Measurements from ENCODE around the gene UBLCP1.
"Not testable (repeated sequence)": the region's sequence is repeated elsewhere in the genome, so short reads cannot be mapped to it uniquely, and the experiment has no call there.

Gene UBLCP1

DNA sequence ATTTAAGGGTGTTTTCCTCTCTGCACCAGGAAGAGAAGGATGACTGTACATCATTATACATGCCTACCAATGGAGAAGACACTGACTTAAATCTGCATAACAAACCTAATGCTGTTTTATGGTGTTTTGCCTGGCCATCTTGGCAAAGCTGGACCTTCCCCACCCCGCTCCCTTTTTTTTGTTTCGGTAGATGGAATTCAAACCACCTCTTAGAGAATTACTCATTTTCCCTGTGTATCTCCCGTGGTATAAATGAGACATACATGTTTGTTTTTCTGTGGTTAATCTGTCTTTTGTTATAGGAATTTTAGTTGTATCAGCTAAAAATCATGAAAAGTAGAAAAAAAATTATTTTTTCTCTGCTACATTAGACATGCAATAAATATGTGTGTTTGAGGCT, 38.4 kb downstream of the UBLCP1 start:
- H3K9me3 ChIP-seq (ENCODE audit: control insufficient read depth, insufficient read depth, low read length): peaks cover 24% of the 10 kb centered on the region

GRCh38 chr5:159301929-159302860, 39.1 kb downstream of the UBLCP1 start:
- H4K20me1 ChIP-seq (ENCODE audit: control insufficient read depth, insufficient read depth, low read depth, low read length); H3K79me2 ChIP-seq (ENCODE audit: control insufficient read depth, low read length); H3F3A ChIP-seq (ENCODE audit: control insufficient read depth, insufficient read depth); H3K9me2 ChIP-seq (replicated peaks; ENCODE audit: control insufficient read depth, low read length); H3K27ac ChIP-seq (ENCODE audit: low read depth, low read length); H3K4me2 ChIP-seq (ENCODE audit: low read length); H3K36me3 ChIP-seq (ENCODE audit: control insufficient read depth, low read length); H3K4me1 ChIP-seq (ENCODE audit: control insufficient read depth, low read length); H3K4me3 ChIP-seq (ENCODE audit: low read length): not testable (repeated sequence)
- Histone ChIP-seq H3K9me3 (ENCODE audit: control insufficient read depth, insufficient read depth, low read length) (peaks cover 24% of the 10 kb centered on the region), H3K27me3 (ENCODE audit: control insufficient read depth, low read length) (peaks cover 15% of the 10 kb centered on the region)

More for the DNA sequence above, 38.4 kb downstream of the UBLCP1 start:
- no peaks in the 10 kb centered on the region for H3K79me2 ChIP-seq (ENCODE audit: control insufficient read depth, low read length)
- no peaks in the 10 kb centered on the region for H3K9me2 ChIP-seq (replicated peaks; ENCODE audit: control insufficient read depth, low read length)
- no peak overlapping the region for H3K27ac ChIP-seq (ENCODE audit: low read depth, low read length)
- TF ChIP-seq EZH2phosphoT487 (IDR thresholded peaks at IDR 0.05; ENCODE audit: borderline replicate concordance, low read length): no peak
- TF ChIP-seq, protein P1, sequence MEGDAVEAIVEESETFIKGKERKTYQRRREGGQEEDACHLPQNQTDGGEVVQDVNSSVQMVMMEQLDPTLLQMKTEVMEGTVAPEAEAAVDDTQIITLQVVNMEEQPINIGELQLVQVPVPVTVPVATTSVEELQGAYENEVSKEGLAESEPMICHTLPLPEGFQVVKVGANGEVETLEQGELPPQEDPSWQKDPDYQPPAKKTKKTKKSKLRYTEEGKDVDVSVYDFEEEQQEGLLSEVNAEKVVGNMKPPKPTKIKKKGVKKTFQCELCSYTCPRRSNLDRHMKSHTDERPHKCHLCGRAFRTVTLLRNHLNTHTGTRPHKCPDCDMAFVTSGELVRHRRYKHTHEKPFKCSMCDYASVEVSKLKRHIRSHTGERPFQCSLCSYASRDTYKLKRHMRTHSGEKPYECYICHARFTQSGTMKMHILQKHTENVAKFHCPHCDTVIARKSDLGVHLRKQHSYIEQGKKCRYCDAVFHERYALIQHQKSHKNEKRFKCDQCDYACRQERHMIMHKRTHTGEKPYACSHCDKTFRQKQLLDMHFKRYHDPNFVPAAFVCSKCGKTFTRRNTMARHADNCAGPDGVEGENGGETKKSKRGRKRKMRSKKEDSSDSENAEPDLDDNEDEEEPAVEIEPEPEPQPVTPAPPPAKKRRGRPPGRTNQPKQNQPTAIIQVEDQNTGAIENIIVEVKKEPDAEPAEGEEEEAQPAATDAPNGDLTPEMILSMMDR (IDR thresholded peaks at IDR 0.05; ENCODE audit: low read depth, low read length, poor library complexity, severe bottlenecking): no peak
- no peaks in the 10 kb centered on the region for H3K36me3 ChIP-seq (ENCODE audit: control insufficient read depth, low read length)
- no peaks in the 10 kb centered on the region for H4K20me1 ChIP-seq (ENCODE audit: control insufficient read depth, insufficient read depth, low read depth, low read length)
- no peak overlapping the region for H3K4me2 ChIP-seq (ENCODE audit: low read length)
- peaks cover 6% of the 10 kb centered on the region for H3K4me1 ChIP-seq (ENCODE audit: control insufficient read depth, low read length)
- peaks cover 15% of the 10 kb centered on the region for H3K27me3 ChIP-seq (ENCODE audit: control insufficient read depth, low read length)
- no peak overlapping the region for H3K4me3 ChIP-seq (ENCODE audit: low read length)
- no peaks in the 10 kb centered on the region for H3F3A ChIP-seq (ENCODE audit: control insufficient read depth, insufficient read depth)

DNA sequence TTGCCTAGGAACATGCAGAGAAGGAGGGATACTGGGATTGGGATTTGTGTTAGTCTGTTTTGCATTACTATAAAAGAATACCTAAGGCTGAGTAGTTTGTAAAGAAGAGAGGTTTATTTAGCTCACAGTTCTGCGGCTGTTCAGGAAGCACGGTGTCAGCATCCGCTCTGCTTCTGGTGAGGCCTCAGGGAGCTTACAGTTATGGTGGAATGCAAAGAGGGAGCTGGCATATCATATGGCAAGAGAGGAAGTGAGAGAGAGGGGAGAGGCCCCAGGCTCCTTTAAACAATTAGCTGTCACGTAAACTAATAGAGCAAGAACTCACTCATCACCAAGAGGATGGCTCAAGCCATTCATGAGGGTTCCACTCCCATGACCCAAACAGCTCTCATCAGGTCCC, 40.2 kb downstream of the UBLCP1 start:
- no peak overlapping the region for H3K27ac ChIP-seq (ENCODE audit: low read depth, low read length)
- H3K9me3 ChIP-seq (ENCODE audit: control insufficient read depth, insufficient read depth, low read length): peaks cover 19% of the 10 kb centered on the region
- peaks cover 6% of the 10 kb centered on the region for H3K4me1 ChIP-seq (ENCODE audit: control insufficient read depth, low read length)
- no peak overlapping the region for H3K4me2 ChIP-seq (ENCODE audit: low read length)
- no peaks in the 10 kb centered on the region for H3K79me2 ChIP-seq (ENCODE audit: control insufficient read depth, low read length)
- no peak overlapping the region for H3K4me3 ChIP-seq (ENCODE audit: low read length)
- H4K20me1 ChIP-seq (ENCODE audit: control insufficient read depth, insufficient read depth, low read depth, low read length): no peaks in the 10 kb centered on the region
- no peaks in the 10 kb centered on the region for H3K36me3 ChIP-seq (ENCODE audit: control insufficient read depth, low read length)
- no peaks in the 10 kb centered on the region for H3F3A ChIP-seq (ENCODE audit: control insufficient read depth, insufficient read depth)
- H3K27me3 ChIP-seq (ENCODE audit: control insufficient read depth, low read length): peaks cover 22% of the 10 kb centered on the region
- no peak for TF ChIP-seq EZH2phosphoT487 (IDR thresholded peaks at IDR 0.05; ENCODE audit: borderline replicate concordance, low read length)
- TF ChIP-seq, protein P1 (IDR thresholded peaks at IDR 0.05; ENCODE audit: low read depth, low read length, poor library complexity, severe bottlenecking): no peak
- no peaks in the 10 kb centered on the region for H3K9me2 ChIP-seq (replicated peaks; ENCODE audit: control insufficient read depth, low read length)

DNA sequence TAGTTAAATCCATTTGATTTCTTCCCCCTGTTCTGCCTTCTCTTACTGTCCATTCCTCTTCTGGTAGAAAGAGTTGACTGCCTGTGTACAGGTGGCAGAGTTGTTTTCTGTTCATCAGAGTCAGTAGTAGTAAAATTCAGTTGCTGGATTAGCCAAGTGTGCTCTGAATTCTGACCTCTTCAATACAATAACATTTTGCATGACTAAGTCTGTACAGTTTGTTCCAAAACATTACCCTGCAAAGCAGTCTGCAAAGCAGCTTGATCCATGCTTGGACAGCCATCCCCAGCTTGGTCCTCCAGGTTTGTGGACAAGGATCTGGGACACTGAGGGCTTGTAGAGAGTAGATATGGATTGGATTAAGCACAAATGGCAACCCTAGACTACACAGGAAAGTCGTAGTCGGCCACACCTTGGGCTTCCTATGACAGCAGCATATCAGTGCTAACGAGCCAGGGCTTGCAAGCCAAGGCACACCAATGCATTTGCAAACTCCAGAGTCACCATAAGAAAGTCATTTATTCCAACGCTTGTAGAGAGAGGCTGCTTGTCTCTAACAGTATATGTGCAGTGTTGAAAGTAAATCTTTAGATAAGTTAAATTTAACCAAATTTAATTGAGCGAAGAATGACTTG, 42.0 kb downstream of the UBLCP1 start:
- no peaks in the 10 kb centered on the region for H4K20me1 ChIP-seq (ENCODE audit: control insufficient read depth, insufficient read depth, low read depth, low read length)

More for the DNA sequence above, 42.0 kb downstream of the UBLCP1 start:
- no peak overlapping the region for H3K4me3 ChIP-seq (ENCODE audit: low read length)
- peaks cover 18% of the 10 kb centered on the region for H3K9me3 ChIP-seq (ENCODE audit: control insufficient read depth, insufficient read depth, low read length)
- H3K4me1 ChIP-seq (ENCODE audit: control insufficient read depth, low read length): peaks cover 6% of the 10 kb centered on the region
- H3K36me3 ChIP-seq (ENCODE audit: control insufficient read depth, low read length): no peaks in the 10 kb centered on the region
- no peak overlapping the region for H3K27ac ChIP-seq (ENCODE audit: low read depth, low read length)
- TF ChIP-seq EZH2phosphoT487 (IDR thresholded peaks at IDR 0.05; ENCODE audit: borderline replicate concordance, low read length): no peak
- TF ChIP-seq, protein P1 (IDR thresholded peaks at IDR 0.05; ENCODE audit: low read depth, low read length, poor library complexity, severe bottlenecking): no peak
- no peaks in the 10 kb centered on the region for H3K9me2 ChIP-seq (replicated peaks; ENCODE audit: control insufficient read depth, low read length)
- H3K27me3 ChIP-seq (ENCODE audit: control insufficient read depth, low read length): peaks cover 35% of the 10 kb centered on the region
- no peak overlapping the region for H3K4me2 ChIP-seq (ENCODE audit: low read length)
- H3F3A ChIP-seq (ENCODE audit: control insufficient read depth, insufficient read depth): no peaks in the 10 kb centered on the region
- no peaks in the 10 kb centered on the region for H3K79me2 ChIP-seq (ENCODE audit: control insufficient read depth, low read length)

All from DOHH2 (cell line).